Activated CD4-positive, alpha-beta T cell treated with anti-CD3 and anti-CD28 coated beads for 1 hour (primary cell): ENCODE results near the gene ASCL2.

Experiments used
- DNase-seq: peaks from one replicate; pipeline ENCODE4 v3.0.0-alpha.2; 2020

The ASCL2 gene

GRCh38 chr11:2223153-2223794 lies 47.1 kb downstream of the ASCL2 start:
- DNase-seq, result no peak

GRCh38 chr11:2222451-2222850 lies 47.9 kb downstream of the ASCL2 start:
- no peak for DNase-seq

GRCh38 chr11:2221591-2221990 lies 48.8 kb downstream of the ASCL2 start:
- DNase-seq, result no peak

GRCh38 chr11:2221024-2221423 lies 49.4 kb downstream of the ASCL2 start:
- no peak for DNase-seq

- DNase-seq, result no peak
Measured at GRCh38 chr11:2220173-2220771, 50.1 kb downstream of the ASCL2 start.

GRCh38 chr11:2219318-2220017 lies 50.9 kb downstream of the ASCL2 start:
- DNase-seq, result no peak
